Stimulated activated CD8-positive, alpha-beta memory T cell treated with anti-CD3 and anti-CD28 coated beads, Interleukin-4, amount 100 ng/mL, for 48 hours (primary cell): ENCODE data around the gene CHRNG.

Source experiments
- DNase-seq: peaks from one replicate; pipeline ENCODE4 v3.0.0-alpha.2; 2020

CHRNG gene

DNA sequence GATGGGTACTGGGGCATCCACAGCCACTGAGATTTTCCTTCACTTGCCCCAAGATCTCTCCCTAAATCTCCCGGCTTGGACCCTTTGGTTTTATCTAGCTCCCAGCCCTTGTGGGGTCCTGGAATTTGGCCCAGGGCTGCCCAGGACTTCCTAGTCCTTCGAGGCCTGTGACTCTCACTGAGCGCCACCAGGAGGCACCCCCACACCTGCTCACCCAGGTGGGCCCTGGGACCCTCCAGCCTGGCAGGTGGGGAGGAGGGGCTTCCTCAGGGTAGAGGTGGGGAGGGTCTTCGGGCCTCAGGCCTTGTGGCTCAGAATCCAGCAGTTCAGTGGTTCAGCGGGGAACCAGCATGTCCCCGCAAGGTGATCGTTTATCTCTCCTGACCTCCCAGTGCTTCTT lies 31.2 kb upstream of the CHRNG start:
- no peak for DNase-seq

- no peak for DNase-seq
These were observed 28.1 kb upstream of the CHRNG start for GRCh38 chr2:232511336-232511890.

DNA sequence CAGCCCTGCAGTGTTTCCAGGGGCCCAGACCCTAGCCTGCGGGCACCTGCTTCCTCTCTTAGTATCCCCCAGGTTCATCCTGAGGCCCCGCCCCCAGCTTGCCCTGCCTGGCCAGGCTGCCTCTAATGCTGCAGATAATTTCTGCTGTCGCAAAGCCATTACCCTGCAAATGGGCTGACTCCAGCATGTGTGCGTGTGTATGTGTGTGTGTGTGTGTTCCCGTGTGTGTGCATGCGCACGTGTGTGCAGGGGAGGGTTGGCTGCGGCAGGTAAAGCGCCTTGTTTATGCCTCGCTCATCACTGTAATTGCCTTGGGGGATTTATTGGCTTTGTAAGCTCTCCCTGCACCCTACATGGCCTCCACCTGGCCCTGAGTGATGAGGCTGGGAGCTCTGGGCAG lies 26.9 kb upstream of the CHRNG start:
- no peak for DNase-seq

DNA sequence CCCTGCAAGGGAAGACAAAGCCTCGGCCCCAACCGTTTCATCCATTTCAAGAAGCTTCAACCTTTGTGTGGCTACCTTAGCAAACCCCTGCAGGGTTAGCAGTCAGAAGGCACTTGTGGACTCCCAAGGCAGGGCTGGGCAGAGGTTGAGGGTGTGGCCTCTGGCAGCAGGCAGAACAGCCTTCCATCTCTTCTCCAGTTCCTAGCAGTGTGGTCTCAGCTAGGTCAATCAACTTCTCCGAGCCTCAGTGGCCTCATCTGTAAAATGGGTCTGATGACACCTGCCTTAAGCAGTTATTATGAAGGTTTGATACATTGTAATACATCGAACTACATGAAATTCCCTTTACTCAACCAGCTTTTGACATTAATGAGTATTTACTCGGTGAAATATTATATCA lies 26.1 kb upstream of the CHRNG start:
- no peak for DNase-seq

DNA sequence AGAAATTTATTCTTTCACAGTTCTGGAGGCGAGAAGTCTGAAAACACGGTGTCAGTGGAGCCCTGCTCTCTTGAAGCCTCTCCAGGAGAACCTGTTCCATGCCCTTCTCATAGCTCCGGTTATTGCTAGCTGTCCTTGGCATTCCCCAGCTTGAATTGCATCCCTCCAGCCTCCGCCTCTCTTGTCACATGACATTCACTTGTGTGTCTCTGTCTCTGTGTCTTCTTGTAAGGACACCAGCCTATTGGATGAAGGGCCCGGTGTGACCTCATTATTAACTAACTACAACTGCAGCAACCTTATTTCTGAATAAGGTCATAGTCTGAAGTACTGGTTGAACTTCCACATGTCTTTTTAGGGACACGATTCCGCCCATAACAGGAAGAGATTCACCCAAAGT lies 23.9 kb upstream of the CHRNG start:
- no peak for DNase-seq

- DNase-seq, result no peak
These were observed 22.9 kb upstream of the CHRNG start for GRCh38 chr2:232516551-232516950.

DNA sequence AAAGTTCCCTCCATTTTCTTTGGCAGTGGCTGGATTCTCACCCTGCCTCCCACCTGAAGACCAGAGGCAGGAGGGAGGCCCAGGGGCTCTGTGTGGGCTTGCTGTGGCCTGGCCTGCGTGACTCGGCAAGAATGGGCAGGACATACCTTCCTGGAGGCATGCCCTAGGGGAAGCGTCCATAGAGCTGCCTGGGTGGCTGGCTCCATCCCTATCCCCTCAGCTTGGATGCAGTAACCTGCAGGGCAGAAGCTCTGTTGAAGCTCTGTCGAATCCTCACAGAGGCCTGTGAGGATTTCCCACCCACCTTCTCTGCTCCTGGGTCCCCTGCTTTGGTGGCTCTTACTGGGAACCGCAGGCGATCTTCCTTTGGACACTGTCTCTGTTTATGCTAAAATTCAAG lies 20.6 kb upstream of the CHRNG start:
- DNase-seq, result no peak

GRCh38 chr2:232519581-232520438 lies 19.7 kb upstream of the CHRNG start, which contains the start of gene PRSS56:
Gene PRSS56, plus strand, starts transcription at chr2:232520388. Its CDS starts 211 bp downstream, at chr2:232520599.
- no peak for DNase-seq

DNA sequence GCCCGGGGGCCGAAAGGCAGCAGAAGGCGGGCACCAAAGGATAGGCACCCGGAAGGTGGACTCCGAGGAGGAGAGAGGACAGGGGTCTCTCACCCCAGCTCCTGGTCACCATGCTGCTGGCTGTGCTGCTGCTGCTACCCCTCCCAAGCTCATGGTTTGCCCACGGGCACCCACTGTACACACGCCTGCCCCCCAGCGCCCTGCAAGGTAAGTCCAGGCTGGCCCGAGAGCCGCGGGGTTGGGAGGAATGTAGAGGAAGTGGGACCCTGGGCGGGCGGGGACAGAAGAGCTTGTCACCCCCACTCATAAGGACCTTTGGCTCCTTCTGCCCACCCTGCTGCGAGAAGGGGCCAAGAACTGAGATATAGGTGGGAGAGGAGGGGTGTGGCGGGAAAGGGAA lies 19.0 kb upstream of the CHRNG start:
- DNase-seq, result no peak

DNA sequence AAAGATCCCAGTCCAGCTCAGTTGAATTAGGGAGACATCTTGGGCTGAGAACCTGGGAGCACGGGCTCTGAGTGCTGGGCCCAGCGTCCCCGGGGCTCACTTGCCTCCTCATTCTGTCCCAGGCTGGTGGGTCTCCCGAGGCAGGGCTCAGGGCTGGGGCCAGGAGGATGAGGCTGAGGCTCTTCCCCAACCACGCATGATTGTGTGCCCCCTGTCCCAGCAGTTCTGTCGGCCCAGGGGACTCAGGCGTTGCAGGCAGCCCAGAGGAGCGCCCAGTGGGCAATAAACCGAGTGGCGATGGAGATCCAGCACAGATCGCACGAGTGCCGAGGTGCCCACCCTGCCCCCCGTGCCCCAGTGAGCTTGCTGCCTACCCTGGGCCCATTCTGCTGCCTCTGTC lies 18.4 kb upstream of the CHRNG start:
- DNase-seq, result no peak

GRCh38 chr2:232521959-232522622 lies 17.4 kb upstream of the CHRNG start:
- peak; percentile 86 for DNase-seq

DNA sequence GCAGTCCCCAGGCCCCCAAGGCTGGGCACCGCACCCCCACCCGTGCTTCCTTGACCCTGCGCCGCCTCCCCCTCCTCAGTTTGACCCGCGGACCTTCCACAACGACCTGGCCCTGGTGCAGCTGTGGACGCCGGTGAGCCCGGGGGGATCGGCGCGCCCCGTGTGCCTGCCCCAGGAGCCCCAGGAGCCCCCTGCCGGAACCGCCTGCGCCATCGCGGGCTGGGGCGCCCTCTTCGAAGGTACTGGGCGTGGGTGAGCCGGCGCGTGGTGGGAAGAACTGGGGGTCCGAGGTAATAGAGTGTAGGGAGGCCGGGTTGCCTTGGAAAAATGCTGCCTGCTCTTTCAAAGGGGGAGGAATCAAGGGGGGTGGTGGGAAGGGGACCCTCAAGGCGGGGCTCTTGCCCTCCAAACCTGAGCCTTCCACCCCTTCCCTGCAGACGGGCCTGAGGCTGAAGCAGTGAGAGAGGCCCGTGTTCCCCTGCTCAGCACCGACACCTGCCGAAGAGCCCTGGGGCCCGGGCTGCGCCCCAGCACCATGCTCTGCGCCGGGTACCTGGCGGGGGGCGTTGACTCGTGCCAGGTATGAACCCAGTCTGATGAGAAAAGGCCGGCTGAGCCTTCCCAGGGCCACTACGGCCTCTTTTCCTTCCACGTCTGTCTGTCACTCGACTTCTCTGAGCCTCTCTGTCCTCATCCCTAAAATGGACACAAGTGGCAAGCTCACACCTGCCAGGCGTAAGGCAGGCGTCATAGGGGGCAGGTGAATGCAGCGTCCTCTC lies 16.7 kb upstream of the CHRNG start:
- no peak for DNase-seq

DNA sequence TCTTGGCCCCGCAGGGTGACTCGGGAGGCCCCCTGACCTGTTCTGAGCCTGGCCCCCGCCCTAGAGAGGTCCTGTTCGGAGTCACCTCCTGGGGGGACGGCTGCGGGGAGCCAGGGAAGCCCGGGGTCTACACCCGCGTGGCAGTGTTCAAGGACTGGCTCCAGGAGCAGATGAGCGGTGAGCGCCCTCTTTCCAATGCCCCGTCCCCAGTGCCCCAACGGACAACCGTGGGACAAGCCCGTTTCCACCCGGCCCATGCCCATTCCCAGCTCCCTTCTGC lies 16.1 kb upstream of the CHRNG start:
- no peak for DNase-seq

DNA sequence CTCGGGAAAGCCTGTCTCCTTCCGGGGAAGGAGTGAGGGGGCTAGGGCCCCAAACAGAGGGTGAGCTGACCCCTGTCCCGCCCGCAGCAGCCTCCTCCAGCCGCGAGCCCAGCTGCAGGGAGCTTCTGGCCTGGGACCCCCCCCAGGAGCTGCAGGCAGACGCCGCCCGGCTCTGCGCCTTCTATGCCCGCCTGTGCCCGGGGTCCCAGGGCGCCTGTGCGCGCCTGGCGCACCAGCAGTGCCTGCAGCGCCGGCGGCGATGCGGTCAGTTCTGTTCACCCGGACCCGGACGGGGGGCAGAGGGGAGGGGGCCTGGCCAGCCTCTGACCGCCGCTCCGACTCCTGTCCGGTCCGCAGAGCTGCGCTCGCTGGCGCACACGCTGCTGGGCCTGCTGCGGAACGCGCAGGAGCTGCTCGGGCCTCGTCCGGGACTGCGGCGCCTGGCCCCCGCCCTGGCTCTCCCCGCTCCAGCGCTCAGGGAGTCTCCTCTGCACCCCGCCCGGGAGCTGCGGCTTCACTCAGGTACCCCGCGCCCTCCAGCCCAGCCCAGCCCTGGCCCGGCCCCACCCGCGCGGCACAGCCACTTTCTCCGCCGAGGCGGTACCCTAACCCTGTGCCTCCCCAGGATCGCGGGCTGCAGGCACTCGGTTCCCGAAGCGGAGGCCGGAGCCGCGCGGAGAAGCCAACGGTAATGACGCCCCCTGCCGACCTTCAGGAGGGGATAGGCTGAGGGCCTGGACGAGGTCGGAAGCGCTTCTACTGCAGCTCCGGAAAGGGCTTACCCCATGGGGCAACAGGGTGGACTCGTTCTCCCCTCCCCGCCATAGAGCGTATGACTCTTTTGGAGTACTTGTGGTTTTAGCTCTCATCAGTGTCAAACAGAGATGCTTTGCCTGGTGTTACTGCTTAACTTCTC lies 15.6 kb upstream of the CHRNG start:
- peak; percentile 69 for DNase-seq

GRCh38 chr2:232524771-232525170 lies 14.7 kb upstream of the CHRNG start:
- no peak for DNase-seq

DNA sequence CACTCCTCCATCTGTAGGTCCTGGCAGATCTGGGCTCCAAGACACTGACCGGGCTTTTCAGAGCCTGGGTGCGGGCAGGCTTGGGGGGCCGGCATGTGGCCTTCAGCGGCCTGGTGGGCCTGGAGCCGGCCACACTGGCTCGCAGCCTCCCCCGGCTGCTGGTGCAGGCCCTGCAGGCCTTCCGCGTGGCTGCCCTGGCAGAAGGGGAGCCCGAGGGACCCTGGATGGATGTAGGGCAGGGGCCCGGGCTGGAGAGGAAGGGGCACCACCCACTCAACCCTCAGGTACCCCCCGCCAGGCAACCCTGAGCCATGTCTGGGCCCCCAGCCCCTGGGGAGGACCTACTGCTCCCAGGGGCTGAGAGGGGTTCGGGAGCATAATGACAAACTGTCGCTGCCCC lies 14.3 kb upstream of the CHRNG start:
- no peak for DNase-seq

GRCh38 chr2:232525791-232526371 lies 13.6 kb upstream of the CHRNG start, which contains the start of gene CHRND:
Gene CHRND, plus strand, starts transcription at chr2:232526160. Its CDS starts 56 bp downstream, at chr2:232526216.
- no peak for DNase-seq

DNA sequence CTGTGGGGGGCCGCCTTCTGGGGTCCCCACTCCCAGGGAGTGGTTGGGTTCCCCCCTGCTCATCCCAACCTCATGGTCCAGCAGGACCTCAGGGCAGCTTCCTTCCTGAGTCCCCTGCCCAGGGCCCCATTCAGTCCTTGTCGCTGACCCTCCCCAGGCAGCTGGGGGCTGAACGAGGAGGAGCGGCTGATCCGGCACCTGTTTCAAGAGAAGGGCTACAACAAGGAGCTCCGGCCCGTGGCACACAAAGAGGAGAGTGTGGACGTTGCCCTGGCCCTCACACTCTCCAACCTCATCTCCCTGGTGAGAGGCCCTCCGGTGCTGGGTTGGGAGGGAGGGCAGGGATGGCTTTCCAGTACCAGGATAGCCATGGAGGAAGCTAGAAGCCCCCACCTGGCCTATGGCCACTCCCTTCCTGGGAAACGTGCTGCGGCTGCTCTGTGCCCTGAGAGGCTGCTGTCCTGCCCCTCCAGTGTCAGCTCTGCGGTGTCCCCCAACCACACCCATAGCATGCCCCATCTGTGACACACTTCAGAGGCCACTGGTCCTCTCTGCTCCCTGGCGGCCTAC lies 13.0 kb upstream of the CHRNG start:
- no peak for DNase-seq

DNA sequence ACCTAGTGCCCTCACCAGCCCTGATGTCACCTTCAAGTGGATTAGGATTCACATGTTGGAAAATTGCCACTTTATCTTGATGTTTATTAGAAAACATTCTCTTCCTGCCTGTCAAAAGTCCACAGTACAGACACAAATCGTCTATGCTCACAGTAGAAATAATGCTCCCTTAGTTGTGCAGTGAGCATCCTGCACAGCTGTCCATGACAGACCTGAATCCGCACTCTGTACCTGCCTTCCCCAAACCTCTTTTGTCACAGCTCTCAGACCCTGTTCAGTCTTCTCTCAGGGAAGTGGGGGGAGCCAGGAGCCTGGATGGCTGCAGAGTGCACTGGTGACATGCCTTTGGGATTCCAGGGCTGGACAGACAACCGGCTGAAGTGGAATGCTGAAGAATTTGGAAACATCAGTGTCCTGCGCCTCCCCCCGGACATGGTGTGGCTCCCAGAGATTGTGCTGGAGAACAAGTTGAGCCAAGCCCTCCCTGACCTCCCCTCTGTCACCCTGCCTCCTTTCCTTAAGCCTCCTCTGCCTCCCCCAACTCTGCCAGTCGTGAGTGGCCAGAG lies 11.5 kb upstream of the CHRNG start:
- DNase-seq, result no peak

DNA sequence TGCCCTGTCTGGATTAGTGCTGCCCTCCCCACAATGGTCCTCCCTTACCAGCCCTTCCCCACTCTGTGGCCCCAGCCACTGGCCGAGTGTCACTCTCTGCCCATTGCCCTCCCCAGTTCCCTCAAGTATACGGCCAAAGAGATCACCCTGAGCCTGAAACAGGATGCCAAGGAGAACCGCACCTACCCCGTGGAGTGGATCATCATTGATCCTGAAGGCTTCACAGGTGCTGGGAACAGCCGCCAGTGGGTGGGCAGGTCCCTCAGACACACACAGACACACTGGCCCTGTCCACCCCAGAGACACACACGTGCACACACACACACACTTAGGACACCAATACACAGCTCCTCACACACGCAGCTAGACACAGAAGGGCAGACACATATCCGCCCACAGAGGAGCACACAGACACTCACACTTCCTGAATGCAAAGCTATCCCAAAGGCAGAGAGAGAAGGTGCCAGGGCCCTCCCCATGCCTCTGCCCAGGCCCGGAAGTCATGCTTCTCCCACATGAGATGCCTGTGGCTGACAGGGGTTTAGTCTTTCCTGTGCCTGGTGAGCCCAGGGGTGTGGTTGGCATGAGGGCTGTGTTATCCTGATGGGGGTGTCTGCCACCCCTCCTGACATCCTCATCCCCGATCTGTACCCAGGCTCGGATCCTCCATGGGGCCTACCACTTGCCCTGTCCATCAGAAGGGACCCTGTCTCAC lies 10.6 kb upstream of the CHRNG start:
- DNase-seq, result no peak
